HepG2 (cell line): ENCODE results near the gene NEURL3. TPM values are rescaled to one million over a fixed set of nuclear protein-coding genes. Genes with fewer than 3 reads are reported as not detected.

Experiments used
- AGO1 ChIP-seq: fragments of 200-400 bp; formaldehyde crosslinking; IDR thresholded peaks from 2 replicates; pipeline ENCODE4 v1.6.1; 2017; ENCODE audit warnings: mild to moderate bottlenecking, low read depth, low read length, moderate library complexity; ENCODE audit not compliant: poor library complexity, severe bottlenecking
- BRD4 ChIP-seq: sonication (generic); formaldehyde crosslinking; IDR thresholded peaks from 2 replicates; pipeline ENCODE4 v1.4.0; 2020; ENCODE audit warnings: missing genetic modification reagents
- CTCF ChIP-seq: sonication (generic); formaldehyde crosslinking; IDR thresholded peaks from 2 replicates; pipeline ENCODE4 v1.5.0; 2020; ENCODE audit warnings: mild to moderate bottlenecking, missing genetic modification reagents, moderate library complexity
- DPF2 ChIP-seq: sonication (generic); formaldehyde crosslinking; IDR thresholded peaks from 2 replicates; pipeline ENCODE4 v1.4.0; 2020; ENCODE audit warnings: mild to moderate bottlenecking, low read depth, missing genetic modification reagents, borderline replicate concordance
- HHEX ChIP-seq: IDR thresholded peaks from 2 replicates; pipeline ENCODE4 v1.6.1; 2016; ENCODE audit warnings: control low read depth
- HIC2 ChIP-seq: sonication (generic); formaldehyde crosslinking; IDR thresholded peaks from 2 replicates; pipeline ENCODE4 v1.9.0; 2022; ENCODE audit warnings: low read depth, missing genetic modification reagents
- IKZF5 ChIP-seq: IDR thresholded peaks from 2 replicates; pipeline ENCODE4 v1.6.1; 2018; ENCODE audit warnings: missing genetic modification reagents, mild to moderate bottlenecking, missing compliant biosample characterization
- KLF12 ChIP-seq: sonication (generic); formaldehyde crosslinking; IDR thresholded peaks from 2 replicates; pipeline ENCODE4 v1.4.0; 2020; ENCODE audit warnings: missing genetic modification reagents, borderline replicate concordance
- NFE2 ChIP-seq: sonication (generic); formaldehyde crosslinking; IDR thresholded peaks from 2 replicates; pipeline ENCODE4 v1.4.0; 2020; ENCODE audit warnings: missing genetic modification reagents
- RAD21 ChIP-seq: fragments of 450-650 bp; formaldehyde crosslinking; IDR thresholded peaks from 2 replicates; pipeline ENCODE4 v1.5.0; 2020; ENCODE audit warnings: mild to moderate bottlenecking
- SIN3B ChIP-seq: fragments of 150-350 bp; IDR thresholded peaks from 2 replicates; pipeline ENCODE4 v1.6.1; 2014; ENCODE audit warnings: low read length
- SIX4 ChIP-seq: sonication (generic); formaldehyde crosslinking; IDR thresholded peaks from 2 replicates; pipeline ENCODE4 v1.4.0; 2020; ENCODE audit warnings: missing genetic modification reagents
- SP4 ChIP-seq: sonication (generic); formaldehyde crosslinking; IDR thresholded peaks from 2 replicates; pipeline ENCODE4 v1.8.1; 2023; ENCODE audit warnings: mild to moderate bottlenecking, missing genetic modification reagents
- THRA ChIP-seq: sonication (generic); formaldehyde crosslinking; IDR thresholded peaks from 2 replicates; pipeline ENCODE4 v1.4.0; 2020; ENCODE audit warnings: missing genetic modification reagents, borderline replicate concordance
- ZBTB46 ChIP-seq: sonication (generic); formaldehyde crosslinking; IDR thresholded peaks from 2 replicates; pipeline ENCODE4 v1.4.0; 2020; ENCODE audit warnings: mild to moderate bottlenecking, missing genetic modification reagents, borderline replicate concordance
- ZNF672 ChIP-seq: sonication (generic); formaldehyde crosslinking; IDR thresholded peaks from 2 replicates; pipeline ENCODE4 v1.8.1; 2022; ENCODE audit warnings: missing genetic modification reagents
- ZNF678 ChIP-seq: sonication (generic); formaldehyde crosslinking; IDR thresholded peaks from 2 replicates; pipeline ENCODE4 v1.4.0; 2020; ENCODE audit warnings: mild to moderate bottlenecking, missing genetic modification reagents
- ZNF746 ChIP-seq: sonication (generic); formaldehyde crosslinking; IDR thresholded peaks from 2 replicates; pipeline ENCODE4 v1.8.0; 2022; ENCODE audit warnings: mild to moderate bottlenecking, missing genetic modification reagents
- polyA plus RNA-seq, 8 experiments: library from polyadenylated mRNA; depleted of rRNA in 3 of 8; stranded (reverse) in 7 of 8; unstranded in 1 of 8; fragments of >200 nt; fragmentation: Illumina TruSeq in 4 of 8; extraction: Trizol in 4 of 8; gene quantifications; 2 replicates each; pipeline versions ENCODE4 v1.2.1 to v1.2.3, GENCODE V29; 2011 to 2016; ENCODE audit warnings: low read depth in 4 of 8, missing spikeins in 1 of 8, mixed read lengths in 1 of 8; ENCODE audit not compliant: insufficient read depth in 1 of 8
- total RNA-seq, 5 experiments: library from RNA; depleted of rRNA; stranded (reverse); fragments of >200 nt; fragmentation: Illumina TruSeq; extraction: Trizol; gene quantifications; 2 replicates each; pipeline ENCODE4 v1.2.3, GENCODE V29; 2016; ENCODE audit warnings: low read depth in 1 of 5
- TF ChIP-seq, protein P1 (sequence below): sonication (generic); formaldehyde crosslinking; IDR thresholded peaks from 2 replicates; pipeline ENCODE4 v1.8.0; 2022; ENCODE audit warnings: missing genetic modification reagents, low read depth, mild to moderate bottlenecking, borderline replicate concordance
- TF ChIP-seq, protein P2 (sequence below): sonication (generic); formaldehyde crosslinking; IDR thresholded peaks from 2 replicates; pipeline ENCODE4 v1.4.0; 2020; ENCODE audit warnings: missing genetic modification reagents, borderline replicate concordance

The NEURL3 gene
- total and polyA plus RNA-seq, 2 of the 13 experiments (the other 11 are each of a cell fraction or from before 2014, with no cell fraction given): 0.16 to 1.2 TPM

GRCh38 chr2:96509114-96509846 is 4.1 kb upstream of the NEURL3 start (continued):
- TF ChIP-seq HHEX (CRISPR knock-in tag) (no peak), RAD21 (CRISPR knock-in tag) (peak; percentile 100), HIC2 (CRISPR knock-in tag) (no peak), DPF2 (CRISPR knock-in tag) (no peak), AGO1 (peak; percentile 51), CTCF (CRISPR knock-in tag) (peak; percentile 100), ZNF746 (CRISPR knock-in tag) (0 out of 2 replicates have a peak, but pooled peaks have one; percentile 44), SIX4 (no peak), SIN3B (no peak), ZNF678 (no peak), IKZF5 (CRISPR knock-in tag) (peak; percentile 51; the same call in 1 of the 2 replicates), KLF12 (CRISPR knock-in tag) (no peak), NFE2 (CRISPR knock-in tag) (no peak), ZNF672 (CRISPR knock-in tag) (no peak), ZBTB46 (CRISPR knock-in tag) (peak; percentile 86; the same call in 1 of the 2 replicates), THRA (CRISPR knock-in tag) (peak; percentile 54; the same call in 1 of the 2 replicates), SP4 (CRISPR knock-in tag) (no peak), BRD4 (no peak)
- TF ChIP-seq, protein P1, sequence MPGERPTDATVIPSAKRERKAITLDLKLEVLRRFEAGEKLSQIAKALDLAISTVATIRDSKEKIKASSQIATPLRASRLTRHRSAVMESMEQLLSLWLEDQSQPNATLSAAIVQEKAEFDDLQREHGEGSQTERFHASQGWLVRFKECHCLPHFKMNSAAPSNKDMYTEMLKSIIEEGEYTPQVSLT (CRISPR knock-in tag): no peak
- TF ChIP-seq, protein P2, sequence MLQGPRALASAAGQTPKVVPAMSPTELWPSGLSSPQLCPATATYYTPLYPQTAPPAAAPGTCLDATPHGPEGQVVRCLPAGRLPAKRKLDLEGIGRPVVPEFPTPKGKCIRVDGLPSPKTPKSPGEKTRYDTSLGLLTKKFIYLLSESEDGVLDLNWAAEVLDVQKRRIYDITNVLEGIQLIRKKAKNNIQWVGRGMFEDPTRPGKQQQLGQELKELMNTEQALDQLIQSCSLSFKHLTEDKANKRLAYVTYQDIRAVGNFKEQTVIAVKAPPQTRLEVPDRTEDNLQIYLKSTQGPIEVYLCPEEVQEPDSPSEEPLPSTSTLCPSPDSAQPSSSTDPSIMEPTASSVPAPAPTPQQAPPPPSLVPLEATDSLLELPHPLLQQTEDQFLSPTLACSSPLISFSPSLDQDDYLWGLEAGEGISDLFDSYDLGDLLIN (CRISPR knock-in tag): no peak
